Measurements from ENCODE around the gene SGCA. TPM values are rescaled to one million over a fixed set of nuclear protein-coding genes. Genes with fewer than 3 reads are reported as not detected.

SGCA gene
- total and polyA plus RNA-seq, 9 of the 15 experiments (the other 6 are each of a cell fraction or from before 2014, with no cell fraction given) = not detected

- TF ChIP-seq ZFP30 (CRISPR knock-in tag; IDR thresholded peaks at IDR 0.05; ENCODE audit: borderline replicate concordance) (no peak), MTA2 (IDR thresholded peaks at IDR 0.05; ENCODE audit: low read depth) (no peak), KDM1A (IDR thresholded peaks at IDR 0.05) (0 out of 4 replicates have a peak, but pooled peaks of 1 of the 2 experiments have one; percentile 38), ATF7 (IDR thresholded peaks at IDR 0.05) (no peak), L3MBTL2 (IDR thresholded peaks at IDR 0.05) (peak; percentile 67), ZNF407 (IDR thresholded peaks at IDR 0.05; ENCODE audit: low read depth) (no peak), ZFX (CRISPR knock-in tag; IDR thresholded peaks at IDR 0.05) (peak; percentile 0; the same call in 1 of the 2 replicates), CCNT2 (IDR thresholded peaks at IDR 0.05; ENCODE audit: borderline replicate concordance, extremely low read depth, insufficient read length, low read depth, low read length) (peak; percentile 56), ZBTB49 (CRISPR knock-in tag; IDR thresholded peaks at IDR 0.05; ENCODE audit: borderline replicate concordance) (no peak), CTCFL (IDR thresholded peaks at IDR 0.05; ENCODE audit: borderline replicate concordance, insufficient read depth, low read depth, low read length, poor library complexity, severe bottlenecking) (peak; percentile 36), ZNF561 (CRISPR knock-in tag; conservative IDR thresholded peaks at IDR 0.05) (no peak)
Measured at GRCh38 chr17:50151041-50151936, 14.5 kb upstream of the SGCA start (continued).
